DMS53 treated with DMSO at 0.1 percent for 48 hours (cell line): Measurements from ENCODE around the gene WDFY4.

ENCODE experiments used
- DNase-seq: peaks from one replicate; lab custom pipeline; 2025; ENCODE audit not compliant: unreplicated experiment; lab: John Stamatoyannopoulos, UW

The WDFY4 gene

GRCh38 chr10:48708144-48708543, 23.5 kb downstream of the WDFY4 start:
- DNase-seq = no peak

DNA sequence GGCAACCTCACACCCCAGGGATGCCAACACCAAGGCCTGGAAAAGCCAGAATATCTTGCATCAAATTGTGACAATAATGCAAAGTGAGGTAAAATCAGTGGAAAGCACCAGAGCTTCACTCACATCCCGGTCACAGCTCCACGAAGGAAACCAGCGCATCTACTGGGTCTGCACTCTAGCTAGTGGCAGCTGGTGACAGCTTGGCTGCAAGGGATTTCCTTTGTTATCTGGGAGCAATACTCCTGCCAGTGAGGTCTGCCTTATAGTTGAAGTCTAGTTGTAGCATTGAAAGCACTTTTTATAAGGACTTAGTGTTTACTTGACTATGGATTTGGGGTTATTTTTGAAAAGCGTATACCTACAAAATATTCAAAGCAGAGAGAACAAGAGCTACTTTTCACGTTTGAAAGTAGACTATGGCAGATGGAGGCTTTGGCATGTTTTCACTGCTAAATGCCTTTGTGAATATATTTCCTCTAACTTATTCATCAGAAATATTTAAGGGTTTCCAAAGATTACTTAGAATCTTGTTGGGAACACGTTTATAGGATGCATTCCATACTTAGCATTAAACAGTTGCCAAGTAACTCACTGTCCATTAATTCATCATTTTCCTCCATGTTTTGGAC, 26.1 kb downstream of the WDFY4 start:
- no peak for DNase-seq

- no peak for DNase-seq
These were observed 27.2 kb downstream of the WDFY4 start for GRCh38 chr10:48711830-48712229.

GRCh38 chr10:48714088-48714487, 29.4 kb downstream of the WDFY4 start:
- no peak for DNase-seq

- no peak for DNase-seq
These were observed 31.7 kb downstream of the WDFY4 start for GRCh38 chr10:48716416-48716815.

GRCh38 chr10:48720611-48721010, 35.9 kb downstream of the WDFY4 start:
- no peak for DNase-seq

DNA sequence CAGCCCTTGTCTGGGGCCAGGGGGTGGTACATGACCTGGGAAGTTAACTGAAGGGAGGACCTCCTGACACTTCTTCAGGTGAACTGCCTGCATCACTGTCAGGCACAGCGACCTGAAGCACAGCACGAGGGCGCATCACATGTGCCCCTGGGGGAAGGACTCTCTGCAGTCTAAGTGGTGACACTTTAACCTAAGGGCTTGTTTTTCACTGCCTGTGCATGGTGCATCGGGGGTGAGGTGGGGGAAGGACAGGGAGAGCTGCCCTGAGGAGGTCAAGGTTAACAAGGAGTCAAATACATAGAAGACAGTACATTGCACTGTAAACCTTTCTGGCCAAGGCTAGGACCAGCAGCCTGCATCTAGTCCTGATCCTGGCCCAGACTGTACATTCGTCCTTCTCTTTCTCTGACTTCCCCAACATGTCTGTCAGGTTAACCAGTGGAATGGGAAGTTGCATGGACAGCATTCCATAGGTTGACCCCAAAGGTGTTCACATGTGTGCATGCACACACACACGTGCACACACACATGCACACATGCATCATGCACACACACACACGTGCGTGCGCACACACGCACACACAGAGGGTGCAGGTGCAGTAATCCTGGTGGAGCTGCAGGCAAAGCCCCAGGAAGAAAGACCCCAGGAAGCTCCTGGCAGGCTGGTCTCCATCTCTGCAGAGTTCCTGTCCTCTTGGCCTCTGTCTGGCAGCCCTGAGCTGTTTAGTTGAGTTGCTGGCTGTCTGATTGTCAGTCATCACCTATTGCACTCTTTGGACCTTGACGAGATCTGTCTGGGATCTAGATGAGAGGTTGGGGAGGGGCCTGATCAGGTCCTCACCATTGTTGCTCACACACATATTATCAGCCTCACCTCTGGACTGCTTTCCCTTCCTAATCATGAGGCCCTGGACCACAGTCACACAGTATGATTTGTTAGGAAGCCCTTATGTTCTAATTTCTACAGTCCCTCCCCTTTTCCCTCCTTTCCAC, 37.8 kb downstream of the WDFY4 start:
- no peak for DNase-seq

GRCh38 chr10:48724127-48724526, 39.5 kb downstream of the WDFY4 start:
- DNase-seq = no peak

DNA sequence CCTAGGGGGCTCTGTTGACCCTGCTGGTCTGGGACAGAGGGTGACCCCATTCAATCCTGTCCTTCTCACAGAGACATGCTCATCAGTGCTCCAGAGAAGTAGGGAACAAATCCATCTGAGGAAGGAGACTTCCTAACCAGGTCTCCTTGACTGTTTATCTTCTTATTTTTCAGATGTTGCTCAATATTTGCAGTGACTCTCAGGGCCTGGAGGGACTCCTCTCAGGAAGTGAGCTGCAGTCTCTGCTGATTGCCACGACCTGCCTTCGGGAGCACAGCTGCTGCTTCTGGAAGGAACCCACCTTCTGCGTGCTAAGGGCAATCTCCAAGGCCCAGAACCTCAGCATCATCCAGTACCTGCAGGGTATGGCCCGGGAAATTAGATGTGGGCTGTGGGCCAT, 41.0 kb downstream of the WDFY4 start:
- DNase-seq = no peak

DNA sequence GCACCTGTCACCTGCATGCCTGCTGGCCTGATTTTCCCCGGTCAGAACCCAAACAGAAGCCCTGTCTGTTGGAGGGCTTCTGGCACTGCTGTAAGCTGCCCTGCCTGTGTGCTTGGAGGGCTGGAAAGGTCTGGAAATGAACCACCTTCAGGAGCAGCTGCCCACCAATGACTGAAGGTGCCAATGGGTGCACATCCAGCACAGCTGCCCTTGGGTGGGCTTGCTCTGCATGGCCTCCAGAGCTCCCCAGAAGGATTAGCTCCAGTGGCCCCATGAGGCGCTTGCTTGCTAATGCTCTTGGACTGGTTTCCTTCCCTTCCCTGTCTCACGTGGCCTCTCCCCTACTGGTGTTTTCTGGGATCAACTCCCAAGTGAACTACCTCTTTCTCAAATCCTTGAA, 43.2 kb downstream of the WDFY4 start:
- no peak for DNase-seq

- DNase-seq = no peak
These were observed 44.5 kb downstream of the WDFY4 start for GRCh38 chr10:48729222-48729621.

- no peak for DNase-seq
These were observed 45.3 kb downstream of the WDFY4 start for GRCh38 chr10:48729941-48730457.

GRCh38 chr10:48731141-48731540, 46.5 kb downstream of the WDFY4 start:
- DNase-seq = no peak

DNA sequence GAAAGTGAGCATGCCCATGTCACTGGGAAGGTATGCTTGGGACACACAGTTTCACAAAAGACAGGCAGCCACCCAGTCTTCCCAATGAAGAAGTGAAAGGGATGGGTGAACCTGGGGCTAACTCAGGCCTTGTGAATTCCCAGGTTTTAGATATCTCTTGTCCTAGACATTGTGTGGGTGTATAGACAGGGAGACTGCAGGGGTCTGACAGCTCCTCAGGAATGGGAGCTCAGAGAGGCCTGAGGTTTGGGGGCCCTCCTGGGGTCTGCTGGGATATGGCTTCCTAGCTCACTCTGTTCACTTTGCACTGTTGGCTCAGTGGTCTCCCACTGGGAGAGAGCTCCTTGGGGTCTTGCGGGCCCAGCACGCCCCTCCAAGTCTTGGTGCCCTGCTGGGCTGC, 47.0 kb downstream of the WDFY4 start:
- DNase-seq = no peak

- no peak for DNase-seq
These were observed 48.7 kb downstream of the WDFY4 start for GRCh38 chr10:48733329-48733728.

- DNase-seq = no peak
These were observed 51.2 kb downstream of the WDFY4 start for GRCh38 chr10:48735836-48736390.

GRCh38 chr10:48736596-48736995, 51.9 kb downstream of the WDFY4 start:
- DNase-seq = no peak

- DNase-seq = no peak
These were observed 53.2 kb downstream of the WDFY4 start for GRCh38 chr10:48737886-48738285.

DNA sequence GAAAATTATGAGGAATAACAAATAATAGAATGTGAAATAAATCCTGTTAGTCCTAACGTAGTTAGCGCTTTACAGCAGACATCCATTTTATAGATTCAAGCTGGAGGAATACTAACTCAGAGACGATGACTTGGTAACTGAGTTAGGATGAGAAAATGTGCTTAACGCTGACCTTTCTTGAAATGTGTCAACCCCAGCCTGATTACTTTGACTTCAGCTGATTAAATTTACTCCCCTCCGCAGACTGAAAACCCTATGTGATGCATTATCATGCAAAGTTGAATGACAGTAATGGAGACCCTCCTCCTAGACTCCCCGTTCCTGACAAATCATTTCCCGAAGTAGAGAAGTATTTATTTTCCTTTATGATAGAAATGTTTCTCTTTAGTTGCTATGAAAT, 54.5 kb downstream of the WDFY4 start:
- no peak for DNase-seq

DNA sequence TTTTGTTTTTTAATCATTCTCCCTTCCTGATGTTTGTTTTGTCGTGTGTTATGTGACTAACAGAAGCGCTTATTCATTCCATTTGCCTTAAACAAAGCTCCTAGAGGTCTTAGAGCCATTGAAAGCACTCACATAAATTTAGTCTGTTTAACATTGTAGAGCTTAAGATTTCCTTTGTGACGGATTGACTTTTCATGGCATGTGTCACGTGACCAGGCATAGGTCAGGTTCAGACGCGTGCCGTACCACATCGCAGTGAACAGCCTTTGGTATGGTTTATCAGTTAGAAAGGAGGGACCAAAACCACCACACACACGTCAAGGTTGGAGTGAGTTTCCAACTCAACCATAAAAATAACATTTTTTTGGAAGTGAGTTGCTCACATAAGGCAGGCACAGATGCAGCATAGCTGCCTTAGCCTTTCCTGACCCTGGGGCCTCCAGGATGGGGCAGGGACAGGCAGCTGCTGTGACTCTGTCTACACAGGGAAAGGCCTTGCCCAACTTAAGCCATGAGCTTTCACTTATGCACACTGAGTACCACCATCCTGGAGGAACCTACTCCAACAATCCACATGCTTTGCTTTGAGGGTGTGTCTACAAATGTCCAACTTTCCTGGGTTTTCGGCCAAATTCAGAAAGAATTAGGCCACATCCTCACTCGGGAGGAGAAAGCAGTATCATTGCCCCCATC, 55.5 kb downstream of the WDFY4 start:
- no peak for DNase-seq

- no peak for DNase-seq
These were observed 56.3 kb downstream of the WDFY4 start for GRCh38 chr10:48740988-48741387.
